Activated CD4-positive, CD25-positive, alpha-beta regulatory T cell (primary cell): ENCODE data around the gene CEMIP2.

Source experiments
- DNase-seq, 4 experiments: peaks; one replicate each; lab custom pipeline; 2025; lab: John Stamatoyannopoulos, UW

The CEMIP2 gene

DNA sequence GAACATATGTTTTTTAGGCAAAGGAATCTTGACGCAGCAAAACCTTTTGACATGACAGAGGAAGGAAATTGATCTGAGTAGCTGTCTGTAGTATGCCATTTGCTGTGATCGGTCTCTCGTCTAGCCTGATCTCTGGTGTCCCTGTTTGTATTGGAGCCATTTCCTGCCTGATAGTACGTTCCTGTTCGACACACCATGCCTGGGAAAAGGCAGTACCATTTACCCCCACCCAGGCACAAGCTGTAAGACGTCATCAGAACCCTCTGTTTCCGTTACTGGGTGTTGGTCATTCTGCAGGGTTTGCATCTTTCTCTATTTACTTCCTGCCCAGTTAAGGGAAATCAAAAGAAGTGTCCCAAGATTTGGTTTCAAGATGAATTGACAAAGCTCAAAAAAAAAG is 129.7 kb downstream of the CEMIP2 start:
- no peak for DNase-seq

DNA sequence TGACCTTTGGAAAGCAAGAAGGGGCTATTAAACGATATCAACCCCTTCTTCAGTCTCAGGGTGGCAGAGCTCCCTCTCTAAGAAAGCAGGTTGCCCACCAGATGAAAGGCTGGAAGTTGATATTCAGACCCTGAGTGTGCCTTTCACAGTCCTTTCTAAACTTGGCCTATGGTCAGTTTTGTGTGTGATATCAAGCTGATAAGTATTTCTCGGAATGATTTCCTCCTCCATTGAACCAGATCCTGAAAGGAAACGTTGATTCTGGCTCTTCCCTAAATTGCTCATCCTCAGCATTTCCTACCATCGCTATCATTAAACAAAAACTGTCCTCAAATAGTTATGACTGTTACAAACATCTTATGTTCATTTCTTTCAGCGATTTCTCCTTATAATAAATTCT is 130.4 kb downstream of the CEMIP2 start:
- no peak for DNase-seq

GRCh38 chr9:71637375-71637774 is 130.9 kb downstream of the CEMIP2 start:
- no peak for DNase-seq

DNA sequence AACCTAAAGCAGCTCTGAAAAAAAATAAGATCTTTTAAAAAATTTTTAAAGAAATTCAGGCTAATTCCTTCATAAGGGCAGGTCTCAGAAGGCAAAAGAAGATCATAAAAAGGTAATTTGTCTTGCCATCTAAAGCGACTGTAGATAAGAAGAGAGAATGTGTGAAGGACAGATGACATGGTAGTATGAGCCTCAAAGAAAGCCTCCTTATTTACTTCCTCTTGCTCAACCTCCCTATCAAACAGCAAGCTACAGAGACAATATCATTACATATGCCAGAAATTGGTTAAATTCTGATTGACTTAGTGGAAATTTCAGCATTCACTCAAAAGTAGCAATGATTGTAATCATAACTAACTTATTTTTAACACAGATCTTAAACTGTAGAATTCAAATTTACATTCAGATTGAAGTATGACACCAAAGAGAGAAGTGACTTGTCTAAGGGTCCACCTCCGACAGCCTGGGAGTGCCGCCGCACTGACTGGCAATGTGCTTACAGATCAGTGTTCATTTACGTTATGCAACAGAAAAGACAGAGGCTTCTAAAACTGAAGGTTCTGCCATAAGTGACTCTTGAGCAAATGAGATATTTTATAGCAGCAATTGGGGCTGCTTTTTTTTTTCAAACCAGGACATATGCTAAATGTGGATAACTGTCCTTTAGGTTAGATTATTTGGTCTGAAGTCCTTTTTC is 132.0 kb downstream of the CEMIP2 start:
- no peak for DNase-seq

GRCh38 chr9:71634752-71635151 is 133.6 kb downstream of the CEMIP2 start:
- DNase-seq = no peak
